Panc1 (cell line): Measurements from ENCODE around the gene CCR5AS.

Experiments
- ATAC-seq: fragments of 200-7000 bp; cut with Tn5 transposase; 2 replicates; pipeline ENCODE4 v1.9.1; 2020; ENCODE audit warnings: mild to moderate bottlenecking, moderate library complexity
- BruUV-seq: library from RNA; stranded (reverse); fragments of 400-500 nt; replicated peaks from 2 replicates; lab custom pipeline; 2021; lab: Mats Ljungman, UMichigan
- CTCF ChIA-PET: fragments of 300-600 bp; sonication (Branson Sonifier 250); formaldehyde crosslinking; loops from one replicate; lab custom pipeline; 2022; ENCODE audit warnings: antibody characterized with exemption; lab: Charles Lee
- POLR2A ChIA-PET: fragments of 300-600 bp; sonication (Branson Sonifier 250); formaldehyde crosslinking; loops from one replicate; lab custom pipeline; 2022; ENCODE audit warnings: antibody characterized with exemption; lab: Charles Lee
- DNase-seq: peaks from one replicate; pipeline ENCODE4 v3.0.0-alpha.2; 2010; ENCODE audit warnings: low read depth, low spot score
- H3K27ac ChIP-seq: 2 replicates; pipeline ENCODE4 v1.5.1; 2011; ENCODE audit warnings: mild to moderate bottlenecking, low read length, inconsistent platforms
- H3K27me3 ChIP-seq: fragments of 200-500 bp; sonication (Bioruptor generic); 2 replicates; pipeline ENCODE4 v1.6.0; 2014; ENCODE audit warnings: low read length, inconsistent platforms; ENCODE audit not compliant: control insufficient read depth, insufficient read depth
- H3K36me3 ChIP-seq: fragments of 200-500 bp; sonication (Bioruptor generic); 2 replicates; pipeline ENCODE4 v1.5.1; 2014; ENCODE audit warnings: inconsistent platforms, mild to moderate bottlenecking, low read length, moderate library complexity; ENCODE audit not compliant: control insufficient read depth, insufficient read depth
- H3K4me1 ChIP-seq: 2 replicates; pipeline ENCODE4 v1.5.1; 2011; ENCODE audit warnings: inconsistent platforms, mild to moderate bottlenecking, low read length, moderate library complexity; ENCODE audit not compliant: control insufficient read depth, insufficient read depth
- H3K4me3 ChIP-seq, 2 experiments: 2 replicates each; pipeline ENCODE4 v1.5.1; 2011 to 2012; ENCODE audit warnings: low read depth in 2 of 2, low read length in 2 of 2, mild to moderate bottlenecking in 2 of 2, inconsistent platforms in 1 of 2, moderate library complexity in 1 of 2
- H3K9me3 ChIP-seq: fragments of 200-500 bp; sonication (Bioruptor generic); 2 replicates; pipeline ENCODE4 v1.5.1; 2014; ENCODE audit warnings: low read depth, mild to moderate bottlenecking, inconsistent platforms, low read length, moderate library complexity; ENCODE audit not compliant: control insufficient read depth, insufficient read depth
- CTCF ChIP-seq: fragments of 450-650 bp; IDR thresholded peaks from 2 replicates; pipeline ENCODE4 v1.5.1; 2017; ENCODE audit warnings: mild to moderate bottlenecking
- POLR2AphosphoS5 ChIP-seq: IDR thresholded peaks from 2 replicates; pipeline ENCODE4 v1.6.1; 2012; ENCODE audit warnings: mild to moderate bottlenecking, low read depth, low read length, moderate library complexity
- REST ChIP-seq, 2 experiments: IDR thresholded peaks; 2 replicates each; pipeline ENCODE4 v1.6.1; 2011 to 2012; ENCODE audit warnings: low read depth in 2 of 2, control low read depth in 1 of 2, low read length in 1 of 2, mild to moderate bottlenecking in 1 of 2, moderate library complexity in 1 of 2; ENCODE audit not compliant: insufficient read depth in 1 of 2
- SIN3A ChIP-seq: IDR thresholded peaks from 2 replicates; pipeline ENCODE4 v1.6.1; 2012; ENCODE audit warnings: low read depth, mild to moderate bottlenecking, low read length, moderate library complexity, borderline replicate concordance; ENCODE audit not compliant: insufficient read depth
- TCF7L2 ChIP-seq: IDR thresholded peaks from 2 replicates; pipeline ENCODE4 v1.6.1; 2011; ENCODE audit warnings: mild to moderate bottlenecking, low read depth, low read length, inconsistent platforms
- in situ Hi-C: cut with HindIII; loops from 2 replicates; pipeline ENCODE4 v1.10.0; 2016; ENCODE audit warnings: low sequenced_read_pairs, low pct_unique_long_range_greater_than_20kb
- intact Hi-C: fragments of 100-400 bp; cut with micrococcal nuclease; formaldehyde crosslinking; loops from one replicate; pipeline ENCODE4 v1.10.0; 2022; ENCODE audit not compliant: unreplicated experiment

CCR5AS gene

DNA sequence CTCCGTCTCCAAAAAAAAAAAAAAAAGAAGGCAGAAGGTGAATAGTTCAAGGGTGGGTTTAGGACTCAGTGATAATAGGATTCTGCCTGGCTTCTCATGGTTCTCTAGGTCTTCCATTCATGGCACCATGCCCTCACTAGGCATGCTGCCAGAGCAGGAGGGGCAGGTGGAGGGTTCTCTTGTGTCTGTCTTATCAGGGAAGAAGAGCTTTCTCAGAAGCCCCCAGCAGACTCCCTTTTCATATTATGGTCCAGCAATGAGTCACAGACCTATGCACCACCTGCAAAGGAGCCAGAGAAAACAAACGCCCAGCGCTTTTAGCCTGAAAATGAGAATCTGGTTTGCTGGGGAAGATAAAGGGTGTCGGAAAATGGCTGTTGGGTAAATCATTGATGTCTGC lies 50.0 kb downstream of the CCR5AS start:
- Histone ChIP-seq H3K27ac (no peak overlapping the region), H3K27me3 (peaks cover 7% of the 10 kb centered on the region), H3K9me3 (no peaks in the 10 kb centered on the region), H3K4me3 (no peak overlapping the region), H3K36me3 (no peaks in the 10 kb centered on the region), H3K4me1 (no peaks in the 10 kb centered on the region; the same call in 1 of the 2 replicates)
- intact Hi-C loops (no loop called here), in situ Hi-C loops (no loop called here)
- CTCF ChIA-PET: no interaction called here
- no peak for ATAC-seq
- BruUV-seq: no TSS peak
- TF ChIP-seq CTCF: no peak
- no peak for TF ChIP-seq REST (IDR thresholded peaks at IDR 0.05; ENCODE audit: insufficient read depth in 1 of 2, low read depth in 2 of 2, low read length in 1 of 2)
- no peak for TF ChIP-seq SIN3A
- no peak for TF ChIP-seq POLR2AphosphoS5
- no peak for TF ChIP-seq TCF7L2
- DNase-seq: no peak
- POLR2A ChIA-PET: no interaction called here

DNA sequence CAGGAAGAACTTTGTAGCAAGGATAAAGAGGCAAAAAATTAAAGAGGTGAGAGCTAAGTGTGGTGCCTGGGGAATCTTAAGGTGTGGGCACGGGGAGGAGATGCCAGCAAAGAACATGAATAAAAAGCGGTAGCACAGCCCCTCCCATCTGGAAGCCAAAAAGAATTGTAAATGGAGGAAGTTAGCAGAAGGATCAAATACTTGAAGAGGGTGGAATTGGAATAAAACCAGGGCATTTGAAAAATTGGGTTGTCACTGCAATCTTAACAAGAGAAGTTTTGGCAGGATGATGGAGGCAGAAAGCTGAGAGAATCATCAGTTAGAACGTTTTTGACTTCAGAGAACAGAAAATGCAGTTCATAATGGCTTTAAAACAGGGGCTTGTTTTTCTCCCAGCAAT lies 50.6 kb downstream of the CCR5AS start:
- BruUV-seq: no TSS peak
- no peaks in the 10 kb centered on the region for H3K4me1 ChIP-seq
- H3K4me3 ChIP-seq: no peak overlapping the region
- no peaks in the 10 kb centered on the region for H3K36me3 ChIP-seq
- H3K27me3 ChIP-seq: peaks cover 7% of the 10 kb centered on the region
- in situ Hi-C loops: no loop called here
- ChIA-PET CTCF (no interaction called here), POLR2A (no interaction called here)
- H3K27ac ChIP-seq: no peak overlapping the region
- no peak for TF ChIP-seq SIN3A
- TF ChIP-seq CTCF: no peak
- TF ChIP-seq REST (IDR thresholded peaks at IDR 0.05; ENCODE audit: insufficient read depth in 1 of 2, low read depth in 2 of 2, low read length in 1 of 2): no peak
- no peak for TF ChIP-seq POLR2AphosphoS5
- no peak for TF ChIP-seq TCF7L2
- no peak for ATAC-seq
- no peak for DNase-seq
- no peaks in the 10 kb centered on the region for H3K9me3 ChIP-seq
- intact Hi-C loops: no loop called here
